ENCODE measurements around the gene ZSWIM5. TPM values are rescaled to one million over a fixed set of nuclear protein-coding genes. Genes with fewer than 3 reads are reported as not detected.

The ZSWIM5 gene
- total RNA-seq, 2 donors from 2014 or later = 2.0 to 3.5 TPM

DNA sequence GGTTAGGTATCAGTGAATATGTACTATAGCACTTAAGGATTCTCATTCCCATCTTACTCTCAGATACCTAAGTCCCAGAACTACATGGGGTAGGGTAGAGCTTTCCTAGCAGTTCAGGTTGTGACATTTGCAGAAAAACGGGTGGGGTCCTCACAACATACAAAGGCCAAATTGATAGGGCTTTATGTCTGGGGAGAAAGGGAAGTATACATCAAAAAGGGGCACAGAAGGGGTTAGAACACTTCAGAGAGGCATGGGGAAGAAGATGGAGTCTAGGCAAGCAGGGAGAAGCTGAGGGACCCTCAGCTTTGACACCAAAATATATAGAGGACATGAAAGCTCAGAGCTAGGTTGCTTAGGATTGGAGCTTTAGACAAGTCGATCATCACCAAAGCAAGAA, 190.7 kb downstream of the ZSWIM5 start:
- H3K4me1 ChIP-seq (ENCODE audit: control insufficient read depth in 1 of 2, low read depth in 2 of 2) = peaks cover 10 to 32% of the 10 kb centered on the region in 2 donors
- no peaks in the 10 kb centered on the region for H3K27me3 ChIP-seq (replicated peaks; ENCODE audit: insufficient read depth)
- H3K27ac ChIP-seq = no peak overlapping the region
- ATAC-seq (ENCODE audit: insufficient number of reproducible peaks, low FRiP score, low read depth) (no peak), DNase-seq (ENCODE audit: low spot score) (no peak)
- no peak for TF ChIP-seq CTCF (IDR thresholded peaks at IDR 0.05)
- H3K36me3 ChIP-seq = peaks cover 2% of the 10 kb centered on the region
- no peaks in the 10 kb centered on the region for H3K9me3 ChIP-seq
- no peak overlapping the region for H3K4me3 ChIP-seq

- Histone ChIP-seq H3K4me3 (no peak overlapping the region), H3K27me3 (replicated peaks; ENCODE audit: insufficient read depth) (no peaks in the 10 kb centered on the region), H3K36me3 (peaks cover 3% of the 10 kb centered on the region), H3K27ac (no peak overlapping the region), H3K4me1 (ENCODE audit: control insufficient read depth in 1 of 2, low read depth in 2 of 2) (peaks cover 17 to 42% of the 10 kb centered on the region in 2 donors), H3K9me3 (no peaks in the 10 kb centered on the region)
- DNase-seq (ENCODE audit: low spot score) (peak; percentile 53), ATAC-seq (ENCODE audit: insufficient number of reproducible peaks, low FRiP score, low read depth) (peak; percentile 13)
- TF ChIP-seq CTCF (IDR thresholded peaks at IDR 0.05) = peak; percentile 90
These were observed 191.9 kb downstream of the ZSWIM5 start for GRCh38 chr1:45014321-45015028.

DNA sequence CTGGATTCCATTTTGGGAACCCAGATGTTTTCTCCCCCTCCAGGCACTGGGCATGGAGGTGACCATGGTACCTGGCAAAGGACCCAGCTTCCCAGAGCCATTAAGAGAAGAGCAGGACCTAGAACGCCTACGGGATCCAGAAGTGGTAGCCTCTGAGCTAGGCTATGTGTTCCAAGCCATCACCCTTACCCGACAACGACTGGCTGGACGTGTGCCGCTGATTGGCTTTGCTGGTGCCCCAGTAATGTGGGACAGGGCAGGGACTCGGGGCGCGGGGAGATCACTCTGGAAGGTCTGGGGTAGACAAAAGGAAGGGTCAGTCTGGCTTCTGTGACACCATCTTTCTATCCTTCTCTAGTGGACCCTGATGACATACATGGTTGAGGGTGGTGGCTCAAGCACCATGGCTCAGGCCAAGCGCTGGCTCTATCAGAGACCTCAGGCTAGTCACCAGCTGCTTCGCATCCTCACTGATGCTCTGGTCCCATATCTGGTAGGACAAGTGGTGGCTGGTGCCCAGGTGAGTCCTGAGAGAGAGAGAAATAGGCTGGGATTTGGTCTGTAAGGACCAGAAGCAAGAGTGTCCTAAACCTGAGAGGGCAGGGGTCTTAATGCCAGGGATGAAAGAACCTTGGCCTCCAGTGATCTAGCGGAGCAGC, 192.7 kb downstream of the ZSWIM5 start:
- no peaks in the 10 kb centered on the region for H3K9me3 ChIP-seq
- DNase-seq (ENCODE audit: low spot score) = no peak
- no peak for TF ChIP-seq CTCF (IDR thresholded peaks at IDR 0.05)
- H3K27ac ChIP-seq = no peak overlapping the region
- no peaks in the 10 kb centered on the region for H3K27me3 ChIP-seq (replicated peaks; ENCODE audit: insufficient read depth)
- H3K4me1 ChIP-seq (ENCODE audit: control insufficient read depth in 1 of 2, low read depth in 2 of 2) = peaks cover 19 to 48% of the 10 kb centered on the region in 2 donors
- H3K36me3 ChIP-seq = peaks cover 11% of the 10 kb centered on the region
- ATAC-seq (ENCODE audit: insufficient number of reproducible peaks, low FRiP score, low read depth) = no peak
- H3K4me3 ChIP-seq = no peak overlapping the region

DNA sequence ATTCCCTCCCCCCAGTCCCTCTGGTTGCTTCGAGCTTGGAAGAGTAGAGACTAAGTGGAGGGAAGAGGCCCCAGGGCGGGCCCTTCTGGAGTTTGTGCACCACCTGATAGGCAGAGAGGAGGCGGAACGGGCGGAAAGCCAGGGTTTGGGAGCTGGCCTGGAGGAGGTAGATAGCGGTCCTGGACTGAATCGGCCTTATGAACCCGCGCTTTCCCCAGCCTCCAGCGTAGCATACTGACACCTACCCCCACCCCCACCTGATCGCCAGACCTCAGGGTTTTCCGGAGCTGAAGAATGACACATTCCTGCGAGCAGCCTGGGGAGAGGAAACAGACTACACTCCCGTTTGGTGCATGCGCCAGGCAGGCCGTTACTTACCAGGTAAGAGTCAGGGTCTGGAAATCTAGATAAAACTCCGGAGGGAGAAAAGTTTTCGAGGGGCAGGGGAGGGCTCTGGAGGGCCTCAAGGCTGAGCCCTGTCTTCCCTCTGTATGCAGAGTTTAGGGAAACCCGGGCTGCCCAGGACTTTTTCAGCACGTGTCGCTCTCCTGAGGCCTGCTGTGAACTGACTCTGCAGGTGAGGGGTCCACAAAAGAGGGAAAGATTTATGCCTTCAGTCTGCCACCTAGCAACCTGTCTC, 193.6 kb downstream of the ZSWIM5 start:
- ATAC-seq (ENCODE audit: insufficient number of reproducible peaks, low FRiP score, low read depth) (no peak), DNase-seq (ENCODE audit: low spot score) (no peak)
- Histone ChIP-seq H3K4me3 (peak overlapping the region; percentile 96), H3K9me3 (no peaks in the 10 kb centered on the region), H3K36me3 (peaks cover 20% of the 10 kb centered on the region), H3K4me1 (ENCODE audit: control insufficient read depth in 1 of 2, low read depth in 2 of 2) (peaks cover 19 to 48% of the 10 kb centered on the region in 2 donors), H3K27ac (peak overlapping the region; percentile 69 to 84), H3K27me3 (replicated peaks; ENCODE audit: insufficient read depth) (no peaks in the 10 kb centered on the region)
- TF ChIP-seq CTCF (IDR thresholded peaks at IDR 0.05) = no peak

Data from thoracic aorta (tissue), 2 donors.